GM23338 (cell line): ENCODE data around the gene PRG3. TPM values are rescaled to one million over a fixed set of nuclear protein-coding genes. Genes with fewer than 3 reads are reported as not detected.

Experiments used
- ATAC-seq: fragments of 200-7000 bp; cut with Tn5 transposase; 3 replicates; pipeline ENCODE4 v1.9.1; 2020
- DNase-seq: peaks from one replicate; pipeline ENCODE4 v3.0.0-alpha.2; 2015; ENCODE audit warnings: low spot score
- H2AFZ ChIP-seq: fragments of 200-600 bp; sonication (generic); 2 replicates; pipeline ENCODE4 v1.8.0; 2016; ENCODE audit warnings: antibody characterized with exemption, mild to moderate bottlenecking, moderate library complexity
- H3F3A ChIP-seq: fragments of 200-600 bp; sonication (generic); replicated peaks from 2 replicates; pipeline ENCODE4 v1.8.0; 2017; ENCODE audit warnings: antibody characterized with exemption, mixed run types, low read depth
- H3K27ac ChIP-seq: fragments of 200-600 bp; sonication (generic); 2 replicates; pipeline ENCODE4 v1.6.1; 2016; ENCODE audit warnings: low read depth
- H3K27me3 ChIP-seq: fragments of 200-600 bp; sonication (generic); 2 replicates; pipeline ENCODE4 v1.8.0; 2016; ENCODE audit warnings: mild to moderate bottlenecking, mixed run types, moderate library complexity; ENCODE audit not compliant: insufficient read depth
- H3K36me3 ChIP-seq: fragments of 200-600 bp; sonication (generic); 2 replicates; pipeline ENCODE4 v1.8.0; 2016; ENCODE audit warnings: mild to moderate bottlenecking; ENCODE audit not compliant: insufficient read depth
- H3K4me1 ChIP-seq: fragments of 200-600 bp; sonication (generic); 2 replicates; pipeline ENCODE4 v1.8.0; 2016; ENCODE audit warnings: mild to moderate bottlenecking, moderate library complexity; ENCODE audit not compliant: insufficient read depth
- H3K4me2 ChIP-seq: fragments of 200-600 bp; sonication (generic); 2 replicates; pipeline ENCODE4 v1.7.1; 2017; ENCODE audit warnings: mixed run types
- H3K4me3 ChIP-seq: fragments of 200-600 bp; sonication (generic); 2 replicates; pipeline ENCODE4 v1.6.1; 2016; ENCODE audit warnings: mixed run types
- H3K79me2 ChIP-seq: fragments of 200-600 bp; sonication (generic); replicated peaks from 2 replicates; pipeline ENCODE4 v1.8.0; 2017; ENCODE audit warnings: mild to moderate bottlenecking; ENCODE audit not compliant: insufficient read depth
- H3K9me2 ChIP-seq: fragments of 200-600 bp; sonication (generic); 2 replicates; pipeline ENCODE4 v1.8.0; 2017; ENCODE audit not compliant: insufficient read depth
- H4K20me1 ChIP-seq: fragments of 200-600 bp; sonication (generic); replicated peaks from 2 replicates; pipeline ENCODE4 v1.8.0; 2017; ENCODE audit warnings: mild to moderate bottlenecking; ENCODE audit not compliant: insufficient read depth
- H3K27ac Mint-ChIP-seq: 2 replicates; pipeline ENCODE4 v1.8.0; 2020; ENCODE audit warnings: inconsistent platforms, mild to moderate bottlenecking, moderate library complexity, mixed read lengths
- H3K27me3 Mint-ChIP-seq: 3 replicates; pipeline ENCODE4 v1.8.0; 2022; ENCODE audit warnings: low read depth, mild to moderate bottlenecking, moderate library complexity, mixed read lengths, inconsistent platforms; ENCODE audit not compliant: insufficient read depth, poor library complexity
- H3K36me3 Mint-ChIP-seq: 3 replicates; pipeline ENCODE4 v1.8.0; 2021; ENCODE audit warnings: low read depth, mild to moderate bottlenecking, inconsistent platforms, moderate library complexity, mixed read lengths
- H3K4me1 Mint-ChIP-seq: 3 replicates; pipeline ENCODE4 v1.8.0; 2020; ENCODE audit warnings: mild to moderate bottlenecking, inconsistent platforms, mixed read lengths
- H3K4me3 Mint-ChIP-seq: 3 replicates; pipeline ENCODE4 v1.8.0; 2021; ENCODE audit warnings: moderate library complexity, mild to moderate bottlenecking, inconsistent platforms, mixed read lengths
- H3K9me3 Mint-ChIP-seq: 3 replicates; pipeline ENCODE4 v1.8.0; 2020; ENCODE audit warnings: moderate library complexity, mild to moderate bottlenecking, inconsistent platforms, mixed read lengths
- CTCF ChIP-seq, 2 experiments: fragments of 200-600 bp in 1 of 2; sonication (generic) in 1 of 2; conservative IDR thresholded peaks; 2 replicates each; pipeline versions ENCODE4 v1.5.1 to v1.6.1; 2016 to 2017; ENCODE audit warnings: antibody characterized with exemption in 2 of 2, low read depth in 2 of 2, mild to moderate bottlenecking in 2 of 2, moderate library complexity in 1 of 2
- ETS1 ChIP-seq: IDR thresholded peaks from 2 replicates; pipeline ENCODE4 v1.6.1; 2016; ENCODE audit warnings: antibody characterized with exemption
- POLR2AphosphoS5 ChIP-seq: IDR thresholded peaks from 2 replicates; pipeline ENCODE4 v1.6.1; 2016; ENCODE audit warnings: antibody characterized with exemption, low read depth
- STAT1 ChIP-seq: IDR thresholded peaks from one replicate; pipeline ENCODE4 v1.6.1; 2016; ENCODE audit warnings: antibody characterized with exemption; ENCODE audit not compliant: unreplicated experiment
- ZNF114 ChIP-seq: fragments of 250-450 bp; sonication (Bioruptor Pico); IDR thresholded peaks from 2 replicates; pipeline ENCODE4 v1.5.0; 2020; ENCODE audit warnings: mild to moderate bottlenecking, moderate library complexity
- ZNF331 ChIP-seq: fragments of 250-450 bp; sonication (Bioruptor Pico); IDR thresholded peaks from 2 replicates; pipeline ENCODE4 v1.5.0; 2020; ENCODE audit warnings: low read depth, mild to moderate bottlenecking, moderate library complexity
- polyA plus RNA-seq: library from polyadenylated mRNA; unstranded; fragments of >200 nt; fragmentation: Nextera tagmentation; extraction: Ambion mirVana; gene quantifications from 2 replicates; pipeline ENCODE4 v1.2.1, GENCODE V29; 2016
- total RNA-seq: library from RNA; depleted of rRNA; stranded (reverse); fragments of >200 nt; shearing (Covaris generic); gene quantifications from 2 replicates; pipeline ENCODE4 v1.2.3, GENCODE V29; 2014

Gene PRG3
- total and polyA plus RNA-seq, 2 experiments from 2014 or later = not detected

- H3K4me3 ChIP-seq = no peak overlapping the region
- H2AFZ ChIP-seq = no peak overlapping the region
- H3K4me1 Mint-ChIP-seq = peaks cover 59% of the 10 kb centered on the region
- no peak overlapping the region for H3K27ac Mint-ChIP-seq
- no peak overlapping the region; the same call in 2 of the 3 replicates for H3K4me3 Mint-ChIP-seq
- H3K4me1 ChIP-seq = peaks cover 51% of the 10 kb centered on the region
- DNase-seq = no peak
- 0 out of 2 replicates have a peak, but pooled peaks cover 4% of the 10 kb centered on the region for H3K79me2 ChIP-seq
- 0 out of 2 replicates have a peak, but pooled peaks cover 3% of the 10 kb centered on the region for H3F3A ChIP-seq
- H3K36me3 Mint-ChIP-seq = no peaks in the 10 kb centered on the region; the same call in 2 of the 3 replicates
- H3K4me2 ChIP-seq = no peak overlapping the region
- no peak for TF ChIP-seq CTCF (conservative IDR thresholded peaks at IDR 0.05; ENCODE audit: low read depth in 2 of 2)
- no peak for TF ChIP-seq ZNF331 (CRISPR knock-in tag)
- no peak for TF ChIP-seq STAT1
- TF ChIP-seq ETS1 = no peak
- TF ChIP-seq ZNF114 (CRISPR knock-in tag) = no peak
- no peak for TF ChIP-seq POLR2AphosphoS5
- no peaks in the 10 kb centered on the region for H3K36me3 ChIP-seq
- H3K27me3 ChIP-seq = peaks cover 8% of the 10 kb centered on the region; the same call in 1 of the 2 replicates
- no peaks in the 10 kb centered on the region for H3K9me2 ChIP-seq
- no peak for ATAC-seq
- H3K27me3 Mint-ChIP-seq = peaks cover 16% of the 10 kb centered on the region
- H4K20me1 ChIP-seq = no peaks in the 10 kb centered on the region
- no peaks in the 10 kb centered on the region for H3K9me3 Mint-ChIP-seq
- no peak overlapping the region for H3K27ac ChIP-seq
Observed at GRCh38 chr11:57341250-57341808, 39.6 kb downstream of the PRG3 start.

- H3K4me3 Mint-ChIP-seq = no peak overlapping the region
- H3K27me3 ChIP-seq = peaks cover 6% of the 10 kb centered on the region; the same call in 1 of the 2 replicates
- H2AFZ ChIP-seq = peak overlapping the region; percentile 92
- no peaks in the 10 kb centered on the region; the same call in 2 of the 3 replicates for H3K36me3 Mint-ChIP-seq
- peak overlapping the region; percentile 42; the same call in 1 of the 2 replicates for H3K4me3 ChIP-seq
- TF ChIP-seq CTCF (conservative IDR thresholded peaks at IDR 0.05; ENCODE audit: low read depth in 2 of 2) (peak; percentile 58 to 73), STAT1 (no peak)
- H3K4me1 ChIP-seq = peaks cover 47% of the 10 kb centered on the region
- H3K36me3 ChIP-seq = no peaks in the 10 kb centered on the region
- H3K27ac Mint-ChIP-seq = no peak overlapping the region
- 0 out of 2 replicates have a peak, but pooled peaks cover under 1% of the 10 kb centered on the region for H3F3A ChIP-seq
- H3K9me3 Mint-ChIP-seq = no peaks in the 10 kb centered on the region
- H3K27me3 Mint-ChIP-seq = peaks cover 12% of the 10 kb centered on the region
- H4K20me1 ChIP-seq = no peaks in the 10 kb centered on the region
- peaks cover 6% of the 10 kb centered on the region for H3K79me2 ChIP-seq
- ATAC-seq (peak; percentile 49), DNase-seq (peak; percentile 64)
- peaks cover 55% of the 10 kb centered on the region for H3K4me1 Mint-ChIP-seq
- peak overlapping the region; percentile 69 for H3K4me2 ChIP-seq
- H3K27ac ChIP-seq = no peak overlapping the region
- H3K9me2 ChIP-seq = no peaks in the 10 kb centered on the region
Observed at GRCh38 chr11:57340039-57340615, 40.8 kb downstream of the PRG3 start.
